Activated T-helper 1 cell treated with anti-CD3 and anti-CD28 coated beads, Interleukin-2, amount 50 U/mL, for 16 hours (primary cell): ENCODE data around the gene LRP2BP.
A peak's percentile ranks its signal among the peaks of the same experiment; 100 is the strongest.

Experiments
- DNase-seq, 2 donors: peaks; one replicate each; pipeline ENCODE4 v3.0.0-alpha.2; 2020; ENCODE audit warnings: low read depth in 1 of 2, low spot score in 1 of 2

Gene LRP2BP

GRCh38 chr4:185395956-185396723, 416 bp upstream of the LRP2BP start:
- peak; percentile 88 to 96 for DNase-seq

GRCh38 chr4:185394568-185395237, 1.0 kb downstream of the LRP2BP start:
- DNase-seq = no peak

GRCh38 chr4:185392156-185392555, 3.6 kb downstream of the LRP2BP start:
- no peak for DNase-seq

DNA sequence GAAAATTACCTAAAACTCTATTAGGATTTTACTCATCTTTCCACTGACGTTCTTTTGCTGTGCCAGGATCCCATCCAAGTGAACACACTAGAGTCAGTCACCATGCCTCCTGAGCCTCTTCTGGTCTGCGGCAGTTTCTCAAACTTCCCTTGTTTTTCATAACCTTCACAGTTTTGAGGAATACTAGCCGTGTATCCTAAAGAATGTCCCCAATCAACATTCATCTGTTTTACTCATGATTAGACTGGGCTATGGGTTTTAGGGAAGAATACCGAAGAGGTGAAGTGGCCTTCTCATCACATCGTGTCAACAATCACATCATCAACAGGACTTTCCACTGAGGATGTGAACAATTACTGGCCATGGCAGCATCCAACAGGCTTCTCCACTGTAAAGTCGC, 4.8 kb downstream of the LRP2BP start:
- DNase-seq = no peak

GRCh38 chr4:185387957-185388356, 7.8 kb downstream of the LRP2BP start:
- DNase-seq = no peak

- DNase-seq = no peak
Measured at GRCh38 chr4:185384930-185385331, 10.8 kb downstream of the LRP2BP start.

- no peak for DNase-seq
Measured at GRCh38 chr4:185384061-185384460, 11.7 kb downstream of the LRP2BP start.

DNA sequence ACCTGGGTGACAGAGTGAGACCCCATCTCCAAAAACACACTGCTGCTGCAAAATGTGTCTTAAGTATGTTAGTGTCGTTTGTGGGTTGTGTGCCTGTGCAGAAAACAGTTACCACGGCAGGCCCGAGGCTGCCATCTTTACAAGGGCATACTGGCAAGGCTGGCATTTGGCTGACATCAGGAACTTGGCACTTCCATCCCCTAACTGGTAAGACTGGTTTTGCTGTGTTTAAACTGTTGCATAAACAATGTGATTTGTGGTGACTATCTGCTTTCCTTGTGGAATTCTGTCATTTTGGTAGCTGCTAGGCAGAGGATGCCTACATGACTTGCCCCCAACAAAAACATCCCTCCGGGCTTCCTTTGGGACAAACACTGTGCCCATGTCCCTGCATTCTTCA, 12.3 kb downstream of the LRP2BP start:
- DNase-seq = no peak

- no peak for DNase-seq
Measured at GRCh38 chr4:185382754-185383153, 13.0 kb downstream of the LRP2BP start.

- no peak for DNase-seq
Measured at GRCh38 chr4:185381288-185382196, 14.2 kb downstream of the LRP2BP start.

- DNase-seq = no peak
Measured at GRCh38 chr4:185380320-185380719, 15.4 kb downstream of the LRP2BP start.

DNA sequence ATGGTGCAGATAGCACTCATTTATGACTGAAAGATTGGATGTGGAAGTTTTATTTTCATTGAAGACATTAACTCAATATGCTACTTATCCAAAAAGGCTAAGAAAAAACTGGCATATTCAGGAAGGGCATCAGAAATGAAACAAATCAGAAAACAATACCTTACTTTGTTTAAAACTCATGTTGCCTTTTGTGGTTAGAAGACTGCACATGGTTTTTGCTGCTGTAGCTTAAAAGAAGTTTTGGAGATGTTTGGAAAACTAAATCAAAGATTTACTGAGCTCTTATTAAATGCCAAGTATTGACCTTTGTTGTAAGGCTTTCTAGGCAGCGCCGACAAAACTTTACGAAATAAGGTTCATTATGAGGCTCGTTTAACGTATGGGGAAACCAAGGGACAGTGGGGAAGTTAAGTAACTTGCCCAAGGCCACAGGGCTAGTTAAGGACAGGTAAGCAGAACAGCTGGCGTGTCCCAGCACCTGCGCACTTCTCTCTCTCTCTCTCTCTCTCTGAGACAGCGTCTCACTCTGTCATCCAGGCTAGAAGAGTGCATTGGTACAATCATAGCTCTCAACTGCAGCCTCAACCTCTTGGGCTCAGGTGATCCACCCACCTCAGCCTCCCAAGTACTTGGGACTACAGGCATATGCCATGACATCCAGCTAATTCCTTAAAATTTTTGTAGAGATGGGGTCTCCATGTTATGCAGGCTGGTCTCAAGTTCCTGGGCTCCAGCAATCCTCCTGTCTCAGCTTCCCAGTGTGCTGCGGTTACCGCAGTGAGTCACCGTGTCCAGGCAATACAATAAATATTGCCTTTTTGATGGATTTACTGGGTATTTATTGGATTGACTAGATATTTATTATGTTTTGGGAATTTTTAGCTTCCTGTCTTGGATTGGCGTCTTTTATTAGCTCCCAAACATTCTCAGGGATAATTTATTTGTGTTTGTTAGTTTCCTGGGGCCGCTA, 16.1 kb downstream of the LRP2BP start:
- no peak for DNase-seq

DNA sequence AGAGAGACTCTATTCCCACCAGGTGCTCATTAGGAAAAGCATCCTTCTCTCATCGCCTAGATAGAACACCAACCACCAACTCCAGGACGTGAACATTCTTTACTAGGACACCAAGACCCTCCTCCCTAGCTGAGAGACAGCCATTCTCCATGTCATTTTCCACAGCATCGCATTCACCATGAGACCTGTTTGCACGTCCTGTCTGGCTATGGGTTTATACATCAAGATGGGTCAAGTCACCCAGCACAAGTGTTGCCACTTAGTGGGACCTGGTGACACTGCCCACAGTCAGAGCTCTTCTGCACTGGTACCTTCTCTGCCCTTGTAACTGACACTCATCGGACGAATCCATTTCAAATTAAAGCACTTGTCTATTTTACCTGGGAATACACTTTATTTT, 17.5 kb downstream of the LRP2BP start:
- no peak for DNase-seq

GRCh38 chr4:185374573-185374972, 21.2 kb downstream of the LRP2BP start:
- DNase-seq = no peak

- DNase-seq = no peak
Measured at GRCh38 chr4:185374027-185374426, 21.7 kb downstream of the LRP2BP start.

- no peak for DNase-seq
Measured at GRCh38 chr4:185371702-185372101, 24.0 kb downstream of the LRP2BP start.

DNA sequence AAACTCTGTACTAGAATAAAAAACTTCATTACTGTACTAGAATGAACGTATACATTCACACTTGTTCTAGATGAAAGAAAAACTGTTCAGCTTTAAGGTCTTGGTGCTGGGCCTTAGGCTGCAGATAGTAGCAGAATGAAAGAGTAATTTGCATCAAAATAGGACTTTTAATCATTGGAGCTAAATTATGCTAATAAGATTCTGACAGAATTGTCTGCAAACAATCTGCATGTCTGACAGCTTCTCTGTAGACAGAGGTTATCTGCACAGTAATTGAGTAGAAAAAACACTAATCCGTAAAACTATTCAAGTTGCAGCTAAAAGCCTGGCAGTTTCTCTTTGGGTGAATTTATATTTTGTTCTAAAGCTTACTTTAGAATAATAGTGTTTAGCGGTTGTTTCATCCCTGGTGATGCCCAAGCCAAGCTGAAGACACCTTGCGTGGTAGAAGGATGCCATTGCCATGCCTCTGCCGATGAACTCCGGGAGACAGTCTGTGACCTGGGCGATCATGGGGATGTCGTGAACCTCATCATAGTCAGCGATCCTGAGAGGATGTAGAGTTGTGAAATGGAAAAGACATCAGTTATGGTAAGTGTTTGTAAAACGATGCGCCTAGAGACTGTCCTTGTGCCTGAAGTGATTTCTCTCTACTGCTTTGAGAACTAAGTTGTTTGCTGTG, 25.3 kb downstream of the LRP2BP start:
- no peak for DNase-seq

- no peak for DNase-seq
Measured at GRCh38 chr4:185369731-185370130, 26.0 kb downstream of the LRP2BP start.

GRCh38 chr4:185364886-185365285, 30.8 kb downstream of the LRP2BP start:
- no peak for DNase-seq

GRCh38 chr4:185363251-185363650, 32.5 kb downstream of the LRP2BP start:
- no peak for DNase-seq
